Loucy (cell line): ENCODE results near the gene BEND5.

ENCODE experiments used
- H2AFZ ChIP-seq: fragments of 200-600 bp; sonication (generic); 2 replicates; pipeline ENCODE4 v1.6.0; 2016; ENCODE audit warnings: antibody characterized with exemption, mild to moderate bottlenecking, low read length, moderate library complexity
- H3F3A ChIP-seq: fragments of 200-600 bp; 2 replicates; pipeline ENCODE4 v1.6.0; 2016; ENCODE audit warnings: antibody characterized with exemption, low read depth, mild to moderate bottlenecking
- H3K27me3 ChIP-seq: fragments of 200-600 bp; sonication (generic); 2 replicates; pipeline ENCODE4 v1.6.1; 2014; ENCODE audit warnings: low read length, mild to moderate bottlenecking; ENCODE audit not compliant: insufficient read depth, poor library complexity, severe bottlenecking
- H3K36me3 ChIP-seq: fragments of 200-600 bp; sonication (generic); 2 replicates; pipeline ENCODE4 v1.6.1; 2016; ENCODE audit warnings: low read length; ENCODE audit not compliant: insufficient read depth
- H3K4me1 ChIP-seq: fragments of 200-600 bp; sonication (generic); 2 replicates; pipeline ENCODE4 v1.5.1; 2014; ENCODE audit warnings: low read length, mild to moderate bottlenecking; ENCODE audit not compliant: insufficient read depth, poor library complexity, severe bottlenecking
- H3K4me2 ChIP-seq: fragments of 200-600 bp; sonication (generic); 2 replicates; pipeline ENCODE4 v1.6.0; 2014; ENCODE audit warnings: antibody characterized with exemption, low read length, low read depth, mild to moderate bottlenecking; ENCODE audit not compliant: poor library complexity, severe bottlenecking
- H3K4me3 ChIP-seq: fragments of 200-600 bp; sonication (generic); 2 replicates; pipeline ENCODE4 v1.5.1; 2014; ENCODE audit warnings: low read length, mild to moderate bottlenecking, mixed read lengths; ENCODE audit not compliant: poor library complexity, severe bottlenecking
- H3K79me2 ChIP-seq: fragments of 200-600 bp; sonication (generic); 2 replicates; pipeline ENCODE4 v1.6.1; 2014; ENCODE audit warnings: low read length; ENCODE audit not compliant: insufficient read depth
- H3K9ac ChIP-seq: fragments of 200-600 bp; sonication (generic); 2 replicates; pipeline ENCODE4 v1.6.0; 2014; ENCODE audit warnings: mild to moderate bottlenecking, low read depth, low read length, moderate library complexity; ENCODE audit not compliant: poor library complexity, severe bottlenecking
- H3K9me2 ChIP-seq: fragments of 200-600 bp; sonication (generic); replicated peaks from 2 replicates; pipeline ENCODE4 v1.6.1; 2016; ENCODE audit warnings: low read depth, low read length, mixed read lengths
- H3K9me3 ChIP-seq: fragments of 200-600 bp; sonication (generic); 2 replicates; pipeline ENCODE4 v1.6.1; 2014; ENCODE audit warnings: mild to moderate bottlenecking, antibody characterized with exemption, low read length, low read depth; ENCODE audit not compliant: insufficient read depth
- H4K20me1 ChIP-seq: fragments of 200-600 bp; sonication (generic); 2 replicates; pipeline ENCODE4 v1.6.0; 2014; ENCODE audit warnings: antibody characterized with exemption, low read length, mild to moderate bottlenecking; ENCODE audit not compliant: insufficient read depth, poor library complexity, severe bottlenecking
- EZH2phosphoT487 ChIP-seq: fragments of 200-600 bp; IDR thresholded peaks from 2 replicates; pipeline ENCODE4 v1.6.1; 2018; ENCODE audit warnings: antibody characterized with exemption, mild to moderate bottlenecking, moderate library complexity, borderline replicate concordance
- TF ChIP-seq, protein P1 (sequence below): fragments of 200-600 bp; sonication (generic); conservative IDR thresholded peaks from 2 replicates; pipeline ENCODE4 v1.5.1; 2014; ENCODE audit warnings: mild to moderate bottlenecking, antibody characterized with exemption, low read length

BEND5 gene

DNA sequence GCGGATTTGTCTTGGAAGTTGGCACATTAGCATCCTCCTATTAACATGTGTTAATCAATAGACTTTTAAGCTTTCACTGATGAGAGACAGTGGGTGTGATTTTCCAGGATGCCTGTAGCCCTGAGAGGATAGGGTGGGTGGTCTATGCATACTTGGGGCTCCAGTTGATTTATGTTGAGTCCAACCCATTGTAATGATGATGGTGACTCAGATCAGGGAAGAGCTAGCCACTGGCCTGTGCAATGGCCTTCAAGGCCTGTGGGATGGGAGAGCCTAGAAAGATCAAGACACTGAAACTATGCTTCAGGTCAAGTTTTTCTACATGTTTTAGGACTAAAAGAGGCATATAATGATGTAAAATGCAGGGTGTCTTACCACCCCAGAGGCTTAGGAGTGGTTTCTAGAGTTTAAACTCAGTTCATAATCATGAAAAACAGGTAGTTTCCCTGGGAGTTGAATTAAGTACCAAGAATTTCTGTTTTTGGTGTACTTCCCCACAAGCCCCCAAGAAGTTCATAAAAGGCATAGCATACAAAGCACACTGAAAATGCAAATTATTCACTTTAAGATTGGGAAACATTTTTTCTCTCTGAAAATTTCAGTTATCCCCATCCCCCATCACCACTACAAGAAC is 19.9 kb downstream of the BEND5 start:
- no peaks in the 10 kb centered on the region for H3K27me3 ChIP-seq
- H3K9me3 ChIP-seq, result no peaks in the 10 kb centered on the region
- H4K20me1 ChIP-seq, result peaks cover 16% of the 10 kb centered on the region
- no peak overlapping the region for H3K4me2 ChIP-seq
- no peaks in the 10 kb centered on the region for H3F3A ChIP-seq
- no peaks in the 10 kb centered on the region for H3K9me2 ChIP-seq
- H3K4me3 ChIP-seq, result no peak overlapping the region
- no peak overlapping the region for H2AFZ ChIP-seq
- TF ChIP-seq EZH2phosphoT487, result no peak
- TF ChIP-seq, protein P1, sequence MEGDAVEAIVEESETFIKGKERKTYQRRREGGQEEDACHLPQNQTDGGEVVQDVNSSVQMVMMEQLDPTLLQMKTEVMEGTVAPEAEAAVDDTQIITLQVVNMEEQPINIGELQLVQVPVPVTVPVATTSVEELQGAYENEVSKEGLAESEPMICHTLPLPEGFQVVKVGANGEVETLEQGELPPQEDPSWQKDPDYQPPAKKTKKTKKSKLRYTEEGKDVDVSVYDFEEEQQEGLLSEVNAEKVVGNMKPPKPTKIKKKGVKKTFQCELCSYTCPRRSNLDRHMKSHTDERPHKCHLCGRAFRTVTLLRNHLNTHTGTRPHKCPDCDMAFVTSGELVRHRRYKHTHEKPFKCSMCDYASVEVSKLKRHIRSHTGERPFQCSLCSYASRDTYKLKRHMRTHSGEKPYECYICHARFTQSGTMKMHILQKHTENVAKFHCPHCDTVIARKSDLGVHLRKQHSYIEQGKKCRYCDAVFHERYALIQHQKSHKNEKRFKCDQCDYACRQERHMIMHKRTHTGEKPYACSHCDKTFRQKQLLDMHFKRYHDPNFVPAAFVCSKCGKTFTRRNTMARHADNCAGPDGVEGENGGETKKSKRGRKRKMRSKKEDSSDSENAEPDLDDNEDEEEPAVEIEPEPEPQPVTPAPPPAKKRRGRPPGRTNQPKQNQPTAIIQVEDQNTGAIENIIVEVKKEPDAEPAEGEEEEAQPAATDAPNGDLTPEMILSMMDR, result no peak
- peaks cover 100% of the 10 kb centered on the region; the same call in 1 of the 2 replicates for H3K36me3 ChIP-seq
- H3K9ac ChIP-seq, result no peak overlapping the region
- H3K79me2 ChIP-seq, result peaks cover 49% of the 10 kb centered on the region; the same call in 1 of the 2 replicates
- H3K4me1 ChIP-seq, result no peaks in the 10 kb centered on the region

DNA sequence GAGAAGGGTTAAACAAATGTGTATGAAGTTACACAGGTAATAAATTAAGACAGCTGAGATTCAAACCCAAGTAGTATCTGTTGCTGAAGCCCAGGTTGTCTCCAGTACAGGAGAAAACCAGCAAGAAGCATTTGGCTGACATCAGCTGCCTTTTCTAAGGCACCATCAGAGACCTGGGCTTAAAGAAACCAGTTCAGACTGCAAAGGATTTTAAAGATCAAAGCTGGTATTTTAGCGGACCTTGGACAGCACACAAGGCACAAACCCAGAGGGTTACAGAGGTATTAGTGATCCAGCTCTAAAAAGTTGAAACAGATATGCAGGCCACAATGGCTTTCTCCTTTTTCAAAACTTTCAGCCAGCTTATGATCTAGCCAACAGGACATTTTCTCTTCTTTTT is 23.4 kb downstream of the BEND5 start:
- Histone ChIP-seq H3F3A (no peaks in the 10 kb centered on the region), H3K79me2 (peaks cover 21% of the 10 kb centered on the region; the same call in 1 of the 2 replicates), H3K9me3 (no peaks in the 10 kb centered on the region), H3K27me3 (no peaks in the 10 kb centered on the region), H3K4me3 (no peak overlapping the region), H3K4me1 (no peaks in the 10 kb centered on the region), H3K4me2 (no peak overlapping the region), H3K36me3 (peaks cover 100% of the 10 kb centered on the region; the same call in 1 of the 2 replicates), H3K9ac (no peak overlapping the region), H2AFZ (no peak overlapping the region), H4K20me1 (peaks cover 13% of the 10 kb centered on the region), H3K9me2 (no peaks in the 10 kb centered on the region)
- no peak for TF ChIP-seq EZH2phosphoT487
- TF ChIP-seq, protein P1, result no peak

DNA sequence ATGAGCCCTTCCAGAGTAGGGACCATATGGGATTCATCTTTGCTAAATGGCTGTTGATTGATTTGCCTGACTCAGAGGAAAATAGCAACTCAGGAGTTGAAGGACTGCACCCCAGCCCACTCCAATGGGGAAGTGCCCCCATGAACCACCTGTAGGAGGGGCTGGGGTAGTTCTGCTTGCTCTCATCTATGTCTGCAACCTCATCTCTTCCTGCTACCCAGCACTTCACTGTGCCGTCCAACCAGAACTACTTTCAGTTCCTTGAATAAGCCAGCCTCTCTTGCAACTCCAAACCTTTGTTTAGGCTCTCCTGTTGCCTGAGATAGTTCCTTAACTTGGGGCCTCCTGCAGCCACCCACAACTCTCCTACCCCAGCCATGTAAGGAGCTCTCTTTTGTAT is 26.6 kb downstream of the BEND5 start:
- Histone ChIP-seq H3K9me3 (no peaks in the 10 kb centered on the region), H2AFZ (no peak overlapping the region), H3K4me2 (no peak overlapping the region)

More for the DNA sequence above, 26.6 kb downstream of the BEND5 start:
- TF ChIP-seq, protein P1, result no peak
- TF ChIP-seq EZH2phosphoT487, result no peak
- peaks cover 3% of the 10 kb centered on the region; the same call in 1 of the 2 replicates for H3K79me2 ChIP-seq
- H3F3A ChIP-seq, result no peaks in the 10 kb centered on the region
- H4K20me1 ChIP-seq, result peaks cover 8% of the 10 kb centered on the region
- no peaks in the 10 kb centered on the region for H3K4me1 ChIP-seq
- peaks cover 96% of the 10 kb centered on the region; the same call in 1 of the 2 replicates for H3K36me3 ChIP-seq
- H3K9me2 ChIP-seq, result no peaks in the 10 kb centered on the region
- no peaks in the 10 kb centered on the region for H3K27me3 ChIP-seq
- H3K9ac ChIP-seq, result no peak overlapping the region
- no peak overlapping the region for H3K4me3 ChIP-seq
